IPS-18a (cell line): Measurements from ENCODE around the gene CRYBG1.

Experiments used
- H3K27ac ChIP-seq: one replicate; pipeline ENCODE4 v1.5.1; 2013; ENCODE audit warnings: low read length
- H3K27me3 ChIP-seq: one replicate; pipeline ENCODE4 v1.6.1; 2013; ENCODE audit warnings: mild to moderate bottlenecking, low read length; ENCODE audit not compliant: control insufficient read depth, insufficient read depth
- H3K36me3 ChIP-seq: one replicate; pipeline ENCODE4 v1.6.1; 2013; ENCODE audit warnings: low read depth, low read length; ENCODE audit not compliant: control insufficient read depth
- H3K4me1 ChIP-seq: one replicate; pipeline ENCODE4 v1.6.1; 2013; ENCODE audit warnings: low read depth, low read length; ENCODE audit not compliant: control insufficient read depth
- H3K4me3 ChIP-seq: one replicate; pipeline ENCODE4 v1.5.1; 2013; ENCODE audit warnings: low read length
- H3K9ac ChIP-seq: one replicate; pipeline ENCODE4 v1.6.1; 2013; ENCODE audit warnings: mild to moderate bottlenecking, low read length, moderate library complexity
- H3K9me3 ChIP-seq: one replicate; pipeline ENCODE4 v1.6.1; 2013; ENCODE audit warnings: low read depth, low read length; ENCODE audit not compliant: control insufficient read depth

Gene CRYBG1

DNA sequence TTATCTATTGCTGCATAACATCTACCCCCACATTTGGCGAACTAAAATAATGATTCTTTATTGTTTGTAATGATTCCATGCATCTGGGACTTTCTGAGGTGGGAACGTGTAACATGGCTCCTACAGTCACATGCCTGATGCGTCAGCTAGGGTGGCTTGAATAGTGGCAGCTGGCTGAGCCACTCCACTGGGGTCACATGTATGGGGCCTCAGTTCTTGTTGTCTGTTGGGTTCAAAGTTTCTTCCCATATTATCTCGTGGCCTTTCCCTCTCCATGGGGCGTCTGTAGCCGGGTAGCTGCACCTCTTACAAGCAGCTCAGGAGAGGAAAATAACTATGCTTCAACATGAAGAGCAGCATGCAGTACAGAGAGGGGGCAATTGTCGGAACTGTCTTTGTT lies 69.9 kb downstream of the CRYBG1 start:
- H3K9me3 ChIP-seq, result no peaks in the 10 kb centered on the region
- H3K36me3 ChIP-seq, result no peaks in the 10 kb centered on the region
- H3K4me3 ChIP-seq, result no peak overlapping the region
- no peaks in the 10 kb centered on the region for H3K4me1 ChIP-seq
- no peak overlapping the region for H3K27ac ChIP-seq
- H3K9ac ChIP-seq, result no peak overlapping the region
- no peaks in the 10 kb centered on the region for H3K27me3 ChIP-seq

DNA sequence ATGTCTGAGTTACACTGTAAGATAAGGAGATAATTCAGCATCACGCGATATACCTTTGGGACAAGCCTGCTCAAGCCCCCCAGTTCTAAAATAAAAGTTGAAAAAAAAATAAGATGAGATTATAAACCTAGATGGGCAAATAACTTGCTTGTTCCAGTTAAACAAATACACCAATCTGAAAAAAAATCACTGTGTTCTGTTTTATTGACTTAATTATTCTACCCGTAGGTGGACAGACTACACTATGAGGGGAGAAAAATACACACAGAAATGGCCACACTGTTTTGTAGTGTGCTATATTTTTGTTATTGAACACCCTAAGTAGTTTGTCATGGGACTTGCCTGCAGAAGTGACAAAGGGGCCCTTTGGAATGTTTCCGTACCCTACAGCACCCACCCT lies 70.9 kb downstream of the CRYBG1 start:
- H3K4me1 ChIP-seq, result no peaks in the 10 kb centered on the region
- H3K27me3 ChIP-seq, result no peaks in the 10 kb centered on the region
- H3K27ac ChIP-seq, result no peak overlapping the region
- H3K9me3 ChIP-seq, result no peaks in the 10 kb centered on the region
- no peaks in the 10 kb centered on the region for H3K36me3 ChIP-seq
- no peak overlapping the region for H3K9ac ChIP-seq
- no peak overlapping the region for H3K4me3 ChIP-seq

- Histone ChIP-seq H3K4me3 (no peak overlapping the region), H3K9me3 (no peaks in the 10 kb centered on the region), H3K27me3 (no peaks in the 10 kb centered on the region), H3K9ac (no peak overlapping the region), H3K36me3 (no peaks in the 10 kb centered on the region), H3K27ac (no peak overlapping the region), H3K4me1 (no peaks in the 10 kb centered on the region)
Measured at GRCh38 chr6:106431972-106432371, 71.5 kb downstream of the CRYBG1 start.

- Histone ChIP-seq H3K9ac (no peak overlapping the region), H3K4me1 (no peaks in the 10 kb centered on the region), H3K4me3 (no peak overlapping the region), H3K36me3 (no peaks in the 10 kb centered on the region), H3K27me3 (no peaks in the 10 kb centered on the region), H3K9me3 (no peaks in the 10 kb centered on the region), H3K27ac (no peak overlapping the region)
Measured at GRCh38 chr6:106434530-106434929, 74.0 kb downstream of the CRYBG1 start.

- no peaks in the 10 kb centered on the region for H3K36me3 ChIP-seq
- H3K9ac ChIP-seq, result no peak overlapping the region
- no peaks in the 10 kb centered on the region for H3K4me1 ChIP-seq
- no peak overlapping the region for H3K4me3 ChIP-seq
- no peaks in the 10 kb centered on the region for H3K27me3 ChIP-seq
- H3K27ac ChIP-seq, result no peak overlapping the region
- H3K9me3 ChIP-seq, result no peaks in the 10 kb centered on the region
Measured at GRCh38 chr6:106439459-106439858, 78.9 kb downstream of the CRYBG1 start.

DNA sequence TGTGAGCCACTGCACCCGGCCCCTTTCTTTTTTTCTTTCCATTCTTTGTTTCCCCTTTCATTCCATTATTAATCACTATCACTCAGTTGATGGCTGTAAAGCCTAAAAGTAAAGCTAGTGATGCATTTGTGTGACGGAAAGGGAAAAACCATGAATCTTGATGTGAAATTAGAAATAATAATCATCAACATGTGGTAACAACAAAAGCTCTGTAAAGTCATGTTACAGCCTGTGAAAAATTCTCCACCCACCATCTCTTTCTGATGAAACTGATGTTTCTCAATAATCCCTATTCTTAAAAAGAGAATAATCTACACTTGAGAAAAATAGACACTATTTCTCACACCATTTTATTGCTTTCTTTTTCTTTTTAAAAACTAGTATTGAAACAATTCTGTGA lies 80.0 kb downstream of the CRYBG1 start:
- Histone ChIP-seq H3K27me3 (no peaks in the 10 kb centered on the region), H3K9me3 (no peaks in the 10 kb centered on the region), H3K4me3 (no peak overlapping the region), H3K27ac (no peak overlapping the region), H3K36me3 (no peaks in the 10 kb centered on the region), H3K4me1 (no peaks in the 10 kb centered on the region), H3K9ac (no peak overlapping the region)

DNA sequence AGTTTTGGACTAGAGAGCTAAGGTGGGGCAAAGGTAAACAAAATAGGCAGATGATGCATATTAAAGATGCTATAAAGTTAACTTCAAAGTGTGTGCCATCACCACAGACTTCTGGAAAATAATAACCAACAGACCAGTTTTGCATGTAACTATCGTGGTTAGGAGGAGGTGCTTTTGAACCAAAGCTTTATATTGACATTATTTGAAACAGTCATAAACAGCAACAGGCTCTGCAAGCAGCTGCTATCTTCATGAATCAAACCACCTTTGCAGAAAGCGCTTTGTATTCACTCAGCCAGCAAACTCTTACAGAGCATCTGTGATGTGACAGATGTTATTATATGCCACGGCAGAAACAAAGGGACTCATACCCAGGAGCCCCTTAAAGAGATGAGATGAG lies 81.9 kb downstream of the CRYBG1 start:
- H3K27ac ChIP-seq, result no peak overlapping the region
- H3K9me3 ChIP-seq, result no peaks in the 10 kb centered on the region
- peaks cover 8% of the 10 kb centered on the region for H3K4me1 ChIP-seq
- no peak overlapping the region for H3K4me3 ChIP-seq
- no peaks in the 10 kb centered on the region for H3K27me3 ChIP-seq
- H3K9ac ChIP-seq, result no peak overlapping the region
- no peaks in the 10 kb centered on the region for H3K36me3 ChIP-seq

- H3K4me1 ChIP-seq, result peaks cover 8% of the 10 kb centered on the region
Measured at GRCh38 chr6:106444777-106445507, 84.4 kb downstream of the CRYBG1 start.

GRCh38 chr6:106445508-106445878 lies 85.0 kb downstream of the CRYBG1 start:
- Histone ChIP-seq H3K4me1 (peaks cover 8% of the 10 kb centered on the region), H3K36me3 (no peaks in the 10 kb centered on the region), H3K27ac (no peak overlapping the region), H3K9ac (no peak overlapping the region), H3K27me3 (no peaks in the 10 kb centered on the region), H3K9me3 (no peaks in the 10 kb centered on the region), H3K4me3 (no peak overlapping the region)

More at GRCh38 chr6:106444777-106445507, 84.4 kb downstream of the CRYBG1 start:
- Histone ChIP-seq H3K4me3 (no peak overlapping the region), H3K27me3 (no peaks in the 10 kb centered on the region), H3K9me3 (no peaks in the 10 kb centered on the region), H3K9ac (no peak overlapping the region), H3K27ac (no peak overlapping the region), H3K36me3 (no peaks in the 10 kb centered on the region)

GRCh38 chr6:106446287-106446885 lies 85.9 kb downstream of the CRYBG1 start:
- Histone ChIP-seq H3K27me3 (no peaks in the 10 kb centered on the region), H3K27ac (peak overlapping the region; percentile 49), H3K4me3 (no peak overlapping the region), H3K36me3 (no peaks in the 10 kb centered on the region), H3K9me3 (no peaks in the 10 kb centered on the region), H3K9ac (no peak overlapping the region), H3K4me1 (peaks cover 8% of the 10 kb centered on the region)

- H3K4me1 ChIP-seq, result peaks cover 8% of the 10 kb centered on the region
- H3K9ac ChIP-seq, result no peak overlapping the region
- no peaks in the 10 kb centered on the region for H3K36me3 ChIP-seq
- H3K9me3 ChIP-seq, result no peaks in the 10 kb centered on the region
- no peaks in the 10 kb centered on the region for H3K27me3 ChIP-seq
- peak overlapping the region; percentile 49 for H3K27ac ChIP-seq
- no peak overlapping the region for H3K4me3 ChIP-seq
Measured at GRCh38 chr6:106446983-106447382, 86.5 kb downstream of the CRYBG1 start.

DNA sequence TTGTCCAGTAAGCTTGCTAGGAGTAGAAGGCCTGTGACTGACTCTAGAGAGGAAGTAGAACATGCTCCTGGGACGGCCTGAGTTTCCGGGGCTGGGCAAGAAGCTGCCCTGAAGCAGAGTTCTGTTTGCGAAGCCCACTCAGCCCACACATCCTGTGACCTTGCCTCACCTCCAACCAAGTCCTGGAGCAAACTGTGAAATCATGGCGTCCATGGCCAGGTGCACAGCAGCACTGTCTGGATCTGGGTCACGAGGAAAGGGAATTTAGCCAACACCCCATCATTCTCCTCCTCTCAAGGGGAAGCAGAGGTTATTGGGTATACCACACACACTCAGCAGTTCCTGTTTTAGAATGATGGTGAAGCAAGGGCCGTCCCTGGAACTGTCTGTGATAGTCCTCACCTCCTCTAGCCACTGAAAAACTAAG lies 87.5 kb downstream of the CRYBG1 start:
- peaks cover 8% of the 10 kb centered on the region for H3K4me1 ChIP-seq
- H3K36me3 ChIP-seq, result no peaks in the 10 kb centered on the region
- H3K27me3 ChIP-seq, result no peaks in the 10 kb centered on the region
- no peaks in the 10 kb centered on the region for H3K9me3 ChIP-seq
- no peak overlapping the region for H3K27ac ChIP-seq
- no peak overlapping the region for H3K4me3 ChIP-seq
- H3K9ac ChIP-seq, result no peak overlapping the region
